Measurements from ENCODE around the gene TMEM263. TPM values are rescaled to one million over a fixed set of nuclear protein-coding genes. Genes with fewer than 3 reads are reported as not detected.

The TMEM263 gene
- total RNA-seq, 1 donor, result 194 TPM

DNA sequence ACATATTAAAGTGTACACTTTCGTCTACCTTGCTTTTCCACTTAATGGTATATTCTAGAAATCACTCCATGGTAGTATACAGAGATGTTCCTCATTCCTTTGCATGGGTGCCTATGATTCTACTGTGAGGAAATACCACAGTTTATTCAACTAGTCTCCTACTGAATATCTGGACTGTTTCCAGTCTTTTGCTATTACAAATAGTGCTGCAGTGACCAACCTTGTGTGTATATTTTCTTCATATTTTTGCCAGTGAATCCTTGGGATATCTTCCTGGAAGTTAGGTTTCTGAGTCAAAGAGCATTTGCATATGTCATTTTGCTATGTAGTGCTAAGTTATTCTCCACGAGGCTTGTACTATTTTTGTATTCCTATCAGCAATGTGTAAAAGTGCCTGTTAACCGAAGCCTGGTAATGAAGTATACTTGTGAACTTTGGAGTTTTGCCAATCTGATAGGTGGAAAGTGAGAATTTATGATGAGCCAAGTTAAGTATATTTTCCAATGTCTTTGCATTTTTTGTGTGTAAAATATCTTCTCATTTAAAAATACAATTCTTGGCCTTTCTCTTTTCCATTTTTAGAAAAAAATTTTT, 31.3 kb upstream of the TMEM263 start:
- no peak for DNase-seq (ENCODE audit: low read depth)
- TF ChIP-seq, protein P1, sequence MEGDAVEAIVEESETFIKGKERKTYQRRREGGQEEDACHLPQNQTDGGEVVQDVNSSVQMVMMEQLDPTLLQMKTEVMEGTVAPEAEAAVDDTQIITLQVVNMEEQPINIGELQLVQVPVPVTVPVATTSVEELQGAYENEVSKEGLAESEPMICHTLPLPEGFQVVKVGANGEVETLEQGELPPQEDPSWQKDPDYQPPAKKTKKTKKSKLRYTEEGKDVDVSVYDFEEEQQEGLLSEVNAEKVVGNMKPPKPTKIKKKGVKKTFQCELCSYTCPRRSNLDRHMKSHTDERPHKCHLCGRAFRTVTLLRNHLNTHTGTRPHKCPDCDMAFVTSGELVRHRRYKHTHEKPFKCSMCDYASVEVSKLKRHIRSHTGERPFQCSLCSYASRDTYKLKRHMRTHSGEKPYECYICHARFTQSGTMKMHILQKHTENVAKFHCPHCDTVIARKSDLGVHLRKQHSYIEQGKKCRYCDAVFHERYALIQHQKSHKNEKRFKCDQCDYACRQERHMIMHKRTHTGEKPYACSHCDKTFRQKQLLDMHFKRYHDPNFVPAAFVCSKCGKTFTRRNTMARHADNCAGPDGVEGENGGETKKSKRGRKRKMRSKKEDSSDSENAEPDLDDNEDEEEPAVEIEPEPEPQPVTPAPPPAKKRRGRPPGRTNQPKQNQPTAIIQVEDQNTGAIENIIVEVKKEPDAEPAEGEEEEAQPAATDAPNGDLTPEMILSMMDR (IDR thresholded peaks at IDR 0.05; ENCODE audit: insufficient read depth, low read depth, low read length), result no peak
- no peak overlapping the region for H3K4me3 ChIP-seq (ENCODE audit: low read depth, low read length)

DNA sequence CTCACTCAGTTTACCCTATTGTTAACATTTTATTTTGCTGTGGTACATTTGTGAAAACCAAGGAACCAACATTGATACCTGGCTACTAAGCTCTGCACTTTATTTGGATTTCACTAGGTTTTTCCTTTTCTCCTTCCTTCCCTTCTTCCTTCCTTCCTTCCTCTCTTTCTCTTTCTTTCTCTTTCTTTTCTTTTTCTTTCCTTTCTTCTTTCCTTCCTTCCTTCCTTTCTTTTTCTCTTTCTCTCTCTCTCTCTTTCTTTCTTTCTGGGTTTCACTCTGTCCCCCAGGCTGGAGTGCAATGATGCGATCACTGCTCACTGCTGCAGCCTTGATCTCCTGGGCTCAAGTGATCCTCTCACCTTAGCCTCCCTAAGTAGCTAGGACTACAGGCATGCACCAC, 29.1 kb upstream of the TMEM263 start:
- TF ChIP-seq, protein P1 (IDR thresholded peaks at IDR 0.05; ENCODE audit: insufficient read depth, low read depth, low read length), result no peak
- H3K4me3 ChIP-seq (ENCODE audit: low read depth, low read length), result no peak overlapping the region
- no peak for DNase-seq (ENCODE audit: low read depth)

DNA sequence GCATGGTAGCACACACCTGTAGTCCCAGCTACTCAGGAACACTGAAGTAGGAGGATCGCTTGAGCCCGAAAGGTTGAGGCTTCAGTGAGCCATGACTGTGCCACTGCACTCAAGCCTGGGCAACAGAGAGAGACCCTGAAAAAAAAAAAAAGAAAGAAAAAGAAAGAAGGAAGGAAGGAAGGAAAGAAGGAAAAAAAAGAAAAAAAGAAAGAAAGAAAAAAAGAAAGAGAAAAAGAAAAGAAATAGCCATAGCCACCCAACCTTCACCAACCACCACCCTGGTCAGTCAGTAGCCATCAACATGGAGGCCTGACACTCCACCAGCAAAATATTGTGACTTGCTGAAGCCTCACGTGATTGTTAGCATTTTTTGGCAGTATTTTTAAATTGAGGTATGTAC, 21.4 kb upstream of the TMEM263 start:
- no peak for DNase-seq (ENCODE audit: low read depth)
- no peak overlapping the region for H3K4me3 ChIP-seq (ENCODE audit: low read depth, low read length)
- TF ChIP-seq, protein P1 (IDR thresholded peaks at IDR 0.05; ENCODE audit: insufficient read depth, low read depth, low read length), result no peak

DNA sequence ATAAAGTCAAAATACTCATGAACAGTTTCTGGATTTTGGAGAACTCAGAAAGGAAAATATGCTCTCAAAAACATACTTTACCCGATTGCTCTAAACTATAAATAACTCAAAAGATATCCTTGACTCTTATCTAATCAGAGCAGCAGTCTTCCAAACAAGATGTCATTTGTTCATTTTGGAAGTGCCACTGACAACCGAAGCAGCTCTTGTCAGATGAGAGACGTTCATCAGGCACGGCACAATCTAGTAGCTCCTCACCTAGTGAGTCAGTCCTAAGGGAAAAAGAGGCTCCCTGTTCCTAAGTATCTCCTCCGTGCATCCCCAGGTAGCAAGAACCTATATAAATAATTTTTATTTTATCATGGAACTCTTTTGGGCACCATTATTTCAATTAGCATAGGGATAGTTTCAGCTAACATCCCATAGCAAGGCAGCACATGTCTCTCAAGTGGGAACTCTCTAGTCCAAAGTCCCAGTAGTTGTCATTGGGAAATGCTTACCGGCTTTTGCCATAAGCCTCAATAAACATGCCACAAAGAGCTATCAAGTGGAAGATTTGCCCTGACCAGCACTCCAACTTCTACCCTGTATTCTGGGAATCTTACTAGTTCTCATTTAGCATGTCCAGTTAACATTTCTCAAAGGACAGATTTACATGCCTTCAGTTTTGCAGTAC, 14.1 kb upstream of the TMEM263 start:
- TF ChIP-seq, protein P1 (IDR thresholded peaks at IDR 0.05; ENCODE audit: insufficient read depth, low read depth, low read length), result no peak
- no peak overlapping the region for H3K4me3 ChIP-seq (ENCODE audit: low read depth, low read length)
- no peak for DNase-seq (ENCODE audit: low read depth)

DNA sequence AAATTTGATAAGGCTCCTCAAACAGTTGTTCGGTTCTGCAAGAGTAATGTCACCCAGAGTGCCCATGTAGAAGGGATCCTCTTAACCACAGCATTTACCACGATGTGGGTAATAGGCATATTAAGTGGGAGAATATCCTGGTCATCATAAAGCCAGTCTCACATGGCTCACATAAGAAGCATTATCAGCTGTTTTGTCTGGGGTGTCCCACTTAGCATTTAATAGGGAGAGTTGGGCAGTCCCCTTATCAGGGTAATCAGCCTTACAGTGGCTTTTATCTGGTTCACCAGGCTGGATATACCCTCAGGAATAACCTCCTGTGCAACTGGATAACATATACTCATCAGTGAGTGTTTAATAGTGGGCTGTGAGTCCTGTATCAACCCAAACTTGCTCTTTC, 12.9 kb upstream of the TMEM263 start:
- TF ChIP-seq, protein P1 (IDR thresholded peaks at IDR 0.05; ENCODE audit: insufficient read depth, low read depth, low read length), result no peak
- no peak overlapping the region for H3K4me3 ChIP-seq (ENCODE audit: low read depth, low read length)
- DNase-seq (ENCODE audit: low read depth), result no peak

DNA sequence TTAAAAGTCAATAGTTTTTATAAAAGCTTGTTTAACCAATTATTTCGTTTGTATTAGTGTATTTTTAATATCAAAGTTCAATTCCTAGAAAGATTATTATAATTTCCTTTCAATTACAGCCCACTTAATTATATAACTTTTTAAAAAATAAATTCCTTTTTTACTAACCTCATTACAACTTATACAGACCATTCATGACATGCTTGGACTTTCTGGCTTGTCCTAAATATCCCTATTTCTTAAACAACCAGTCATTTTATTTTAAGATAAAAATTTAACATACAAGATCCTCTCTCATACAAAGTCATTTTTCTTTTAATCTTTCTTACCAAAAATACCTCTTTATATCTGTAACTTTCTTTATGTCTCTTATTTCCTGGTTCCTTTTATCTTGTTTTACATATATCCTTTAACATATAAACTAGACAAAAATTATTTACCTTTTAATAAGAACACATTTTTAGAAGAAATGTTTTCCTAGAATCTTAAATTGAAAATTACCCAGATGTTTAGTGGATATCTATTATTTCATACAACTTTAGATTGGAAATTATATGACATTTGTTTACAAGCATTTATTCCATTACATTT, 10.4 kb upstream of the TMEM263 start:
- H3K4me3 ChIP-seq (ENCODE audit: low read depth, low read length), result no peak overlapping the region
- TF ChIP-seq, protein P1 (IDR thresholded peaks at IDR 0.05; ENCODE audit: insufficient read depth, low read depth, low read length), result no peak
- no peak for DNase-seq (ENCODE audit: low read depth)
